ENCODE data around the gene PTPA.
"Not testable (repeated sequence)": the region's sequence is repeated elsewhere in the genome, so short reads cannot be mapped to it uniquely, and the experiment has no call there.

The PTPA gene

DNA sequence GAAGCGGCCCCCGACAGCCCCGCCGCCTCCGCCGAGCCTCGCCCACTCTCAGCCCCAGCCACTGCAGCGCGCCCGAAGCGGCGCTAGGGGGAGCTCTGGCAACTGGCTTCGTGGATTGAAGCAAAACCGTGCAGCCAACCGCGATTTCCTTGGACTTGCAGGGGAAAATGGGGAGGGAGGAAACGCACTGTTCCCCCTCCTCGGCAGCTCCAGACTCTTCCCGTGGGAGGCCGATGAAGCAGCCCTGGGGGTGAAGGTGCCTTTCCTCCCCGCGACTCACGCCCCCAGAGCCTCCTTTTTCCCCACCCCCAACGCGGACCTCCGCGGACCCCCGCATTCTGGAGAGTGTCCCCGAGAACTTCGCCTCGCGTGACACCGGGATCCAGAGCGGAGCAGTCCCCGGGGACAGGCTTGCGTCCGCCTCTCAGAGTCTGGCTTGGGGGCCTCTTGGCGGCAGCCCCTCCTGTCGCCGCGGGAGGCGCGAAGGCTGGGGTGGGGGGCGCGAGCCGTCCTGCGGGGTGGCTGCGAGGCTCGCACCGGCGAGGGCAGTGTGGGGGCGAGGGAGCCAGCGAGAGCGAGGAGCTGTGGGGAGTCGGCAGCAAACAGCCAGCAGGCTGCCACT is 63.0 kb downstream of the PTPA start:
- in situ Hi-C loops (cut with MboI; ENCODE audit: low sequenced_read_pairs): no loop called here

DNA sequence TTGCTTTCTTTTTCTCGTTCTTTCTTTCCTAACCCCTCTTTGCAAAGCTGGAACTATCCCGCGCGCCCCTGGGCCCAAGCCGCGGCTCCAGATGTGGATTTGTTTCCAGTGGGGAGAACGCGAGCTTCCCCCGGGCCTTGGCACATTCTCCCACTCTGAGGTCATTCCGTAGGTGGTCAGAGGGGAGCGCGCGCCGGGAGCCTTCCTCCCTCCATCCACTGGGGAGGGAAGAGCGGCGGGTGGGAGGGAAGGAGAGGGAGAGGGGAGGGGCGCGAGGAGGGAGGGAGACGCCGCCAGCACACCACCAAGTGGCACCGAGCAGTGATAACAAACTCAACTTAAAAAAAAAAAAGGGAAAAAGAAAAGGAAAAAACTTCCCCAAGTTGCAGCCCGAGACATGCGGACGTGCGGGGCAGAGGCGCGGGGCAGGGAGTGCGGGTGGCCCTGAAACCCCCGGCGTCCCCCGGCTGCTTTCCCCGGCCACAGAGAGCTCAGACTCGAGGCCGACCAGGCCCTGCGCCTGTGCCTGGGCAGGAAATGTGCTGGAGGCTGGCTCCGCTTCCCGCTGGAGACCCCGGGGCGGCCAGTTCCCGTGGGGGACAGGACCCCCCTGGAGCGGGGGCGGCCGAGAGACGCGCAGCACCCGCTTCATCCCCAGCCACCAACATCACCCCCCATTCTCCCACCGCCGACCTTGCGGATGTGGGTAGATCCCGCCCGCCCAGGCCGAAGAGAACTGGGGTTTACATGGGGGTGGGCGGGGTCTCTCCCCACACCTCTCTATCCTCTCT is 63.7 kb downstream of the PTPA start:
- in situ Hi-C loops (cut with MboI; ENCODE audit: low sequenced_read_pairs): no loop called here

- in situ Hi-C loops (cut with MboI; ENCODE audit: low sequenced_read_pairs): no loop called here
Measured at GRCh38 chr9:129175515-129175824, 64.3 kb downstream of the PTPA start.

GRCh38 chr9:129175825-129176633 is 64.8 kb downstream of the PTPA start:
- in situ Hi-C loops (cut with MboI; ENCODE audit: low sequenced_read_pairs): no loop called here

GRCh38 chr9:129176701-129177442 is 65.7 kb downstream of the PTPA start:
- in situ Hi-C loops (cut with MboI; ENCODE audit: low sequenced_read_pairs): no loop called here

- in situ Hi-C loops (cut with MboI; ENCODE audit: low sequenced_read_pairs): no loop called here
Measured at GRCh38 chr9:129177443-129177790, 66.2 kb downstream of the PTPA start.

GRCh38 chr9:129177791-129178567 is 66.8 kb downstream of the PTPA start, which contains the start of gene IER5L:
Gene IER5L (minus strand): TSS chr9:129178261. CDS start chr9:129178052, 209 bp downstream.
- in situ Hi-C loops (cut with MboI; ENCODE audit: low sequenced_read_pairs): no loop called here

GRCh38 chr9:129178568-129179382 is 67.6 kb downstream of the PTPA start:
- in situ Hi-C loops (cut with MboI; ENCODE audit: low sequenced_read_pairs): no loop called here

DNA sequence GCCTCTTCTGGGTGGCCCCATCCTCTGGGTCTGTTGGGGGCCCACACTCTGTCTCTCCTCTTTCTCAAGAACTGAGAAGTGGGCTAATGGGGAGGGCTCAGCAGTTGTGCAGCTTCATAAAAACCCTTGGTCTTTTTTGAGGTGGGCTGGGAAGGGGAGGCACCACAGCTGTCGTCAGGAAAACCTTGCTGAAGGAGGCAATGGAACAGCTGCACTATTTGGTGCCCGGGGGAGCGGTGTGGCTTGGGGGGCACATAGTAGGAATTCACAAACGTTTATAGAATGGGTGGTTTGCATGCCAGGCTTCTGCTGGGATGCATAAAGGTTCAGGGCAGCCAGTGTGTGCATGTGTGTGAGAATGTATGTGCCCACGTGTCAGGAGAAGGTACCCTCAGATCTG is 70.0 kb downstream of the PTPA start:
- in situ Hi-C loops (cut with MboI; ENCODE audit: low sequenced_read_pairs): no loop called here

DNA sequence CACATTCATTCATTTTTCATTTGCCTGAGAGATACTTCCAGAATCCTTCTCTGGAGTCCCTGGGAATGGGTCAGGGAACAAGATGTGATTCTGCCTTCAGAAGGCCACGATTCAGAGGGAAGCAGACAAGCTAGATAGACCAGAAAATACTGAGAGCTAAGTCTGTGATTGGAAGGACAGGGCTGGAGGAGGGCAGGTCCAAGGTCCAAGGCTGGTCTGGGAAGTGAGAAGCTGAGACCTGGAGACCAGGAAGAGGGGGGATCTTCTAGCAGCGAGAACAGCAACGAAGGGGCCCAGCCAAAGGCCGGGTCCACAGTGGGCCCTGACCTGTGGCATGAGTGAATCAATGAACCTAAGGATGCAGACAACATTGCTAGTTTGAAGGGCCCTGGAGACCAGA is 70.9 kb downstream of the PTPA start:
- in situ Hi-C loops (cut with MboI; ENCODE audit: low sequenced_read_pairs): no loop called here

GRCh38 chr9:129182625-129183494 is 71.6 kb downstream of the PTPA start:
- in situ Hi-C loops (cut with MboI; ENCODE audit: low sequenced_read_pairs): no loop called here

DNA sequence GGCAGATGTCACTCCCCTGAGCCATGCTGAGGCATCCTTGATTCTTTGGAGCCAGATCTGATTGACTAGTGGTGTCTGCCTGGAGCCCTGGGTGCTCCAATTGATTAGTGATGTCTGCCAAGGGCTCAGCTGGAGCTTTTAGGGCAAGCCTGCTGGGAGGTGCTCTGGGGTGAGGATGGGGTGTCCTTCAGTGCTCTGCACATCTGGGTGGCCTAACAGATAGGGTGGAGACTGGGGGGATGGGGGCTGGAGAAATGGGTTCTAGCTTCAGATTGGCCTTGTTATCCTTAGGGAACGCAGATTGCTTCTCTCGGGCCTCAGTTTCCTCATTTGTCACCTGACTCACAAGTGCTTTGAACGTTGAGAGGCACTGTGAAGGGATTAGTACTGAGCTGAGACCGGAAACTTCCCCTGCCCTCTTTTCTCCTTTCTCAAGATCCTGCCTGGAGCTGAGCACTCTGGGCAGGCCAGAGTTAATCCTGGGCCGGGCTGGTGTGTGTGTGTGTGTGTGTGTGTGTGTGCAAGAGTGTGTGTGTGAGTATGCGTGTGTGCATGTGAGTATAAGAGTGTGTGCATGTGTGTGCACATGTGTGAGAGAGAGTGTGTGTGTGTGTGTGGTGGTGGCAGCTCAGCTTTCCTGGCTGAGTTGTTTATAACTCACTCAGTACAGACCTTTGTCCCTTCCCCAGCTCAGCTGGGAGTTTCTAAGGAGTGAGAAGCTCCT is 72.4 kb downstream of the PTPA start:
- in situ Hi-C loops (cut with MboI; ENCODE audit: low sequenced_read_pairs): no loop called here

- in situ Hi-C loops (cut with MboI; ENCODE audit: low sequenced_read_pairs): no loop called here
Measured at GRCh38 chr9:129184219-129184524, 73.0 kb downstream of the PTPA start.

- in situ Hi-C loops (cut with MboI; ENCODE audit: low sequenced_read_pairs): no loop called here
Measured at GRCh38 chr9:129184596-129185122, 73.4 kb downstream of the PTPA start.

GRCh38 chr9:129185402-129185801 is 74.2 kb downstream of the PTPA start:
- in situ Hi-C loops (cut with MboI; ENCODE audit: low sequenced_read_pairs): no loop called here

- in situ Hi-C loops (cut with MboI; ENCODE audit: low sequenced_read_pairs): no loop called here
Measured at GRCh38 chr9:129185991-129186390, 74.8 kb downstream of the PTPA start.

DNA sequence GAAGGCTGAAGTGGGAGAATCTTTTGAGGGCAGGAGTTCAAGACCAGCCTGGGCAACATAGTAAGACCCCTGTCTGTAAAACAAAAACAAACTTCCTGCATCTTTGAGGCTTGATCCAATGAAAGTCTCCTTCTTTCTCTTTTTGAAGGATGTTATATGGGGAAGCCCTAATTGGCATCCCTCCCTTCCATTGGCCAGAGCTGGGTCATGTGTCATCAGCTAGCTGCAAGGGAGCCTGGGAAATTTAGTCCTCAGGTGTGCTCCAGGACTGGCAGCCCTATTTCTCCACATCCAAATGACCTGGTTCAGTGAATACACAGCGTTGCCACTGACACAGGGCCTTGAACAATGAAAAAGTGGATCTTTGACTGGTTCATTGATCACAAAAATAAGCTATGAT is 75.8 kb downstream of the PTPA start:
- in situ Hi-C loops (cut with MboI; ENCODE audit: low sequenced_read_pairs): no loop called here

DNA sequence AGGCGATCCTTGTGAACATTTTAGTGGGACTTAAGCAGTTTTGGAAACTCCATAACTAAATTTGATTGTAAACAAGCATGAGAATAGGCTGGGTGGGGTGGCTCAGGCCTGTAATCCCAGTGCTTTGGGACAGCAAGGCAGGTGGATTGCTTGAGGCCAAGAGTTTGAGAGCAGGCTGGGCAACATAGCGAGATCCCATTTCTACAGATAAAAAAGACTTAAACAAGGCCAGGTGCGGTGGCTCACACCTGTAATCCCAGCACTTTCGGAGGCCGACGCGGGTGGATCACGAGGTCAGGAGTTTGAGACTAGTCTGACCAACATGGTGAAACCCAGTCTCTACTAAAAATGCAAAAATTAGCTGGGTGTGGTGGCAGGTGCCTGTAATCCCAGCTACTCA is 78.8 kb downstream of the PTPA start:
- in situ Hi-C loops (cut with MboI; ENCODE audit: low sequenced_read_pairs): not testable (repeated sequence)

All from hTERT RPE-1 (cell line).